Left lung (tissue), 10 donors: ENCODE data around the gene SPEM1. TPM values are rescaled to one million over a fixed set of nuclear protein-coding genes. Genes with fewer than 3 reads are reported as not detected.

Experiments
- ATAC-seq: fragments of 200-7000 bp; cut with Tn5 transposase; one replicate; pipeline ENCODE4 v1.9.1; 2020; ENCODE audit warnings: moderate library complexity
- DNase-seq, 4 donors: peaks; one replicate each; pipeline ENCODE4 v3.0.0-alpha.2; 2013 to 2020
- H3K27ac ChIP-seq, 2 donors: fragments of 200-600 bp; sonication (generic) in 1 of 2; one replicate each; pipeline versions ENCODE4 v1.5.0 to v1.8.0; 2020 to 2021
- H3K27me3 ChIP-seq, 2 donors: fragments of 200-600 bp; sonication (generic) in 1 of 2; one replicate each; pipeline versions ENCODE4 v1.5.0 to v1.8.0; 2020 to 2021
- H3K36me3 ChIP-seq, 2 donors: fragments of 200-600 bp; sonication (generic) in 1 of 2; one replicate each; pipeline versions ENCODE4 v1.5.0 to v1.8.0; 2020 to 2021
- H3K4me1 ChIP-seq, 2 donors: fragments of 200-600 bp; one replicate each; pipeline ENCODE4 v1.8.0; 2021
- H3K4me3 ChIP-seq, 2 donors: fragments of 200-600 bp; sonication (generic) in 1 of 2; one replicate each; pipeline versions ENCODE4 v1.5.0 to v1.8.0; 2020 to 2021; ENCODE audit warnings: mild to moderate bottlenecking in 1 of 2
- H3K9me3 ChIP-seq, 2 donors: fragments of 200-600 bp; sonication (generic) in 1 of 2; one replicate each; pipeline versions ENCODE4 v1.5.0 to v1.8.0; 2020 to 2021
- CTCF ChIP-seq, 2 donors: fragments of 200-600 bp; sonication (generic) in 1 of 2; IDR thresholded peaks; one replicate each; pipeline versions ENCODE4 v1.5.0 to v1.8.0; 2021; ENCODE audit warnings: antibody characterized with exemption in 2 of 2
- intact Hi-C, 2 donors: fragments of 100-400 bp; cut with DNase I; formaldehyde crosslinking; loops; one replicate each; pipeline versions ENCODE4 v1.11.2 to v1.14.2; 2022
- polyA plus RNA-seq, 6 donors: library from polyadenylated mRNA; unstranded; fragments of 120-200 nt; gene quantifications; one replicate each; pipeline ENCODE4 v1.2.1, GENCODE V29; 2013; ENCODE audit not compliant: insufficient read length in 6 of 6
- total RNA-seq, 2 donors: library from RNA; stranded (reverse); fragmentation: NEBNext Ultra II Directional; extraction: Animal tissue kit (Norgen Biotek cat#: 25700); gene quantifications; one replicate each; pipeline ENCODE4 v1.2.1, GENCODE V29; 2021
- donor health status: DM: no; HTN: yes; CAD: no.
- donor health status: DM: no; HTN: no; CAD: no.

The SPEM1 gene
- total and polyA plus RNA-seq, 8 donors, result not detected

- no peaks in the 10 kb centered on the region for H3K9me3 ChIP-seq
- no peaks in the 10 kb centered on the region for H3K36me3 ChIP-seq
- intact Hi-C loops, result loop anchor here in 1 of 2 donors (10.0 kb wide), 1 partner anchor 83 kb away; the partner anchor contains the start of genes KCTD11 and TMEM95
- ATAC-seq, result no peak
- peak overlapping the region; percentile 35 to 72 for H3K4me3 ChIP-seq
- H3K4me1 ChIP-seq, result peaks cover 28 to 59% of the 10 kb centered on the region in 2 donors
- peak overlapping the region in 1 of 2 donors; percentile 61 for H3K27ac ChIP-seq
- DNase-seq, result no peak
- TF ChIP-seq CTCF (IDR thresholded peaks at IDR 0.05), result no peak
- peaks cover 17 to 45% of the 10 kb centered on the region in 2 donors for H3K27me3 ChIP-seq
Observed at GRCh38 chr17:7437369-7437863, 17.3 kb downstream of the SPEM1 start.

GRCh38 chr17:7437950-7438614 lies 18.0 kb downstream of the SPEM1 start:
- H3K27ac ChIP-seq, result no peak overlapping the region
- DNase-seq (peak in 3 of 4 donors; percentile 26 to 99 (median 81)), ATAC-seq (peak; percentile 2)
- H3K4me1 ChIP-seq, result peaks cover 28 to 59% of the 10 kb centered on the region in 2 donors
- peak overlapping the region; percentile 16 to 72 for H3K4me3 ChIP-seq
- intact Hi-C loops, result loop anchor here in 1 of 2 donors (10.0 kb wide), 1 partner anchor 83 kb away; the partner anchor contains the start of genes KCTD11 and TMEM95
- no peaks in the 10 kb centered on the region for H3K36me3 ChIP-seq
- no peaks in the 10 kb centered on the region for H3K9me3 ChIP-seq
- H3K27me3 ChIP-seq, result peaks cover 17 to 49% of the 10 kb centered on the region in 2 donors
- TF ChIP-seq CTCF (IDR thresholded peaks at IDR 0.05), result no peak

- intact Hi-C loops, result loop anchor here in 1 of 2 donors (10.0 kb wide), 1 partner anchor 84 kb away; the partner anchor contains the start of genes KCTD11 and TMEM95
- Histone ChIP-seq H3K9me3 (no peaks in the 10 kb centered on the region), H3K36me3 (no peaks in the 10 kb centered on the region), H3K4me1 (peaks cover 28 to 59% of the 10 kb centered on the region in 2 donors), H3K27me3 (peaks cover 17 to 49% of the 10 kb centered on the region in 2 donors), H3K27ac (no peak overlapping the region), H3K4me3 (peak overlapping the region; percentile 16 to 72)
- TF ChIP-seq CTCF (IDR thresholded peaks at IDR 0.05), result no peak
- DNase-seq (no peak), ATAC-seq (no peak)
Observed at GRCh38 chr17:7438656-7439460, 18.7 kb downstream of the SPEM1 start.

- ATAC-seq, result no peak
- H3K4me3 ChIP-seq, result peak within 1 kb of the TSS; percentile 21 to 72
- TF ChIP-seq CTCF (IDR thresholded peaks at IDR 0.05), result no peak
- intact Hi-C loops, result loop anchor here in 1 of 2 donors (10.0 kb wide), 1 partner anchor 85 kb away; the partner anchor contains the start of genes KCTD11 and TMEM95
- H3K27ac ChIP-seq, result no peak within 1 kb of the TSS
- peaks cover 28 to 58% of the 10 kb centered on the region in 2 donors for H3K4me1 ChIP-seq
- peaks cover 17 to 54% of the 10 kb centered on the region in 2 donors for H3K27me3 ChIP-seq
- no peaks in the 10 kb centered on the region for H3K36me3 ChIP-seq
- no peaks in the 10 kb centered on the region for H3K9me3 ChIP-seq
- DNase-seq, result peak in 1 of 4 donors; percentile 79
Observed at GRCh38 chr17:7439462-7440112, 19.5 kb downstream of the SPEM1 start, which contains the start of gene FGF11. TSS of gene FGF11 (plus strand) at chr17:7439512. CDS start at chr17:7439621, 109 bp downstream.
